Measurements from ENCODE around the gene SIX6. TPM values are rescaled to one million over a fixed set of nuclear protein-coding genes. Genes with fewer than 3 reads are reported as not detected.
A peak's percentile ranks its signal among the peaks of the same experiment; 100 is the strongest.

The SIX6 gene
- total and polyA plus RNA-seq, 5 donors = not detected

DNA sequence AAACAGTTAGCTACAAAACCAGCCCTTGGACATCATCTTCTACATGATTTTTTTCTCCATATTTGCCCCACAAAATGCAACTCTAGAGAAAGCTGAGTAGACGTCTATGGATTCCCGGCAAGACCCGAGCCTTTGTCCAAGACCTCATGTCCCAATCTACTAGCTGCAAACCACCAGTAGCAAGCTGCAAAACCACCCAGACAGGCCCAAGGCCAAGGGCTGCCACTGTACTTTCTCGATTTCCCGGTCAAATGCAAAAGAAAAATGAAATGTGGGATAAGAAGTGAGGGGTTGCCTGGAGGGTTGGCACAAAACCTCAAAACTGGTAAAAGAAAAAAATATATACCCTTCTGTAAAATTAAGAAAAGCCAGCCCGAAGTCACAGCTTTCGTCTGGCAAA, 2.9 kb upstream of the SIX6 start:
- WGBS = 6% methylated on average over 7 of the region's 7 CpGs
- no peak overlapping the region for H3K4me3 ChIP-seq (ENCODE audit: low read length)
- no peak for DNase-seq
- peaks cover 9% of the 10 kb centered on the region for H3K27me3 ChIP-seq (ENCODE audit: control insufficient read depth, insufficient read depth)
- no peaks in the 10 kb centered on the region for H3K9me3 ChIP-seq (ENCODE audit: control insufficient read depth, low read length)
- no peaks in the 10 kb centered on the region for H3K4me1 ChIP-seq (ENCODE audit: control insufficient read depth, insufficient read depth, low read length)
- no peak overlapping the region for H3K27ac ChIP-seq (ENCODE audit: low read length)
- intact Hi-C loops (cut with DNase I) = no loop called here
- ATAC-seq = no peak

DNA sequence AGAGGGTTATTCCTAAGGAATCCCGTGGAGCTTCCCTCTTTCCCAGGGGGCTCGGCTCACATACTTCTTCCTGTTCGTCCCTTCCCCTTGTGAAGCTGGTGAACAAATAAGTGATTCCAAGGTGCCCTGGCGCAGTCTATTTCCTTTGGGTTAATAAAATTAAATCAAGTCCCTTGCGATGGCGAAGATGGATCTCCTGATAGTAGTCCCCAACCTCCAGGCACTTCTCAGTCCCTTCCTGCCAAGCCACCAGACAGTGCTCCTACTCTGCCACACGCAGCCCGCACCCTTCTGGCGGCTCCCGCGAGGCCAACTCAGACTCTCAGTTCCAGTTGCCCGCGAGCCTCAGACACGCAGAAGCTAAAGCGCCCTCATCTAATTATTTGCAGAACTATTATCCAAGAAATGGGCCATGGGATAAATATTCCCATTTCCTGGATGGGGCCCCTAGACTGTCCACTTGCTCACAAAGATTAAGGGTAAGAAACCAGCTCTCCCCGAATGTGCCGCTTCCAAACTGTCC, 2.4 kb upstream of the SIX6 start:
- H3K27ac ChIP-seq (ENCODE audit: low read length) = no peak overlapping the region
- no peaks in the 10 kb centered on the region for H3K9me3 ChIP-seq (ENCODE audit: control insufficient read depth, low read length)
- intact Hi-C loops (cut with DNase I) = no loop called here
- ATAC-seq = no peak
- H3K27me3 ChIP-seq (ENCODE audit: control insufficient read depth, insufficient read depth) = peaks cover 7% of the 10 kb centered on the region
- no peaks in the 10 kb centered on the region for H3K4me1 ChIP-seq (ENCODE audit: control insufficient read depth, insufficient read depth, low read length)
- H3K4me3 ChIP-seq (ENCODE audit: low read length) = no peak overlapping the region
- DNase-seq = no peak
- WGBS = 4% methylated on average over 17 of the region's 17 CpGs

- H3K9me3 ChIP-seq (ENCODE audit: control insufficient read depth, low read length) = no peaks in the 10 kb centered on the region
- intact Hi-C loops (cut with DNase I) = no loop called here
- no peak overlapping the region for H3K4me3 ChIP-seq (ENCODE audit: low read length)
- H3K27ac ChIP-seq (ENCODE audit: low read length) = no peak overlapping the region
- peaks cover 4% of the 10 kb centered on the region for H3K27me3 ChIP-seq (ENCODE audit: control insufficient read depth, insufficient read depth)
- WGBS = 4% methylated on average over 48 of the region's 48 CpGs
- DNase-seq (no peak), ATAC-seq (no peak)
- no peaks in the 10 kb centered on the region for H3K4me1 ChIP-seq (ENCODE audit: control insufficient read depth, insufficient read depth, low read length)
Measured at GRCh38 chr14:60506985-60507829, 1.7 kb upstream of the SIX6 start.

GRCh38 chr14:60508363-60508706, 611 bp upstream of the SIX6 start:
- Histone ChIP-seq H3K27ac (ENCODE audit: low read length) (no peak overlapping the region), H3K4me3 (ENCODE audit: low read length) (no peak overlapping the region), H3K4me1 (ENCODE audit: control insufficient read depth, insufficient read depth, low read length) (no peaks in the 10 kb centered on the region), H3K27me3 (ENCODE audit: control insufficient read depth, insufficient read depth) (peaks cover 4% of the 10 kb centered on the region), H3K9me3 (ENCODE audit: control insufficient read depth, low read length) (no peaks in the 10 kb centered on the region)
- ATAC-seq = no peak
- 5% methylated on average over 5 of the region's 5 CpGs for WGBS
- intact Hi-C loops (cut with DNase I) = no loop called here
- DNase-seq = no peak

- Histone ChIP-seq H3K9me3 (ENCODE audit: control insufficient read depth, low read length) (no peaks in the 10 kb centered on the region), H3K4me3 (ENCODE audit: low read length) (no peak overlapping the region), H3K4me1 (ENCODE audit: control insufficient read depth, insufficient read depth, low read length) (no peaks in the 10 kb centered on the region), H3K27ac (ENCODE audit: low read length) (no peak overlapping the region), H3K27me3 (ENCODE audit: control insufficient read depth, insufficient read depth) (no peaks in the 10 kb centered on the region)
- intact Hi-C loops (cut with DNase I) = no loop called here
- 3% methylated on average over 58 of the region's 58 CpGs for WGBS
- ATAC-seq = no peak
- DNase-seq = peak in 1 of 3 donors; percentile 43
Measured at GRCh38 chr14:60509438-60510253, 700 bp downstream of the SIX6 start.

DNA sequence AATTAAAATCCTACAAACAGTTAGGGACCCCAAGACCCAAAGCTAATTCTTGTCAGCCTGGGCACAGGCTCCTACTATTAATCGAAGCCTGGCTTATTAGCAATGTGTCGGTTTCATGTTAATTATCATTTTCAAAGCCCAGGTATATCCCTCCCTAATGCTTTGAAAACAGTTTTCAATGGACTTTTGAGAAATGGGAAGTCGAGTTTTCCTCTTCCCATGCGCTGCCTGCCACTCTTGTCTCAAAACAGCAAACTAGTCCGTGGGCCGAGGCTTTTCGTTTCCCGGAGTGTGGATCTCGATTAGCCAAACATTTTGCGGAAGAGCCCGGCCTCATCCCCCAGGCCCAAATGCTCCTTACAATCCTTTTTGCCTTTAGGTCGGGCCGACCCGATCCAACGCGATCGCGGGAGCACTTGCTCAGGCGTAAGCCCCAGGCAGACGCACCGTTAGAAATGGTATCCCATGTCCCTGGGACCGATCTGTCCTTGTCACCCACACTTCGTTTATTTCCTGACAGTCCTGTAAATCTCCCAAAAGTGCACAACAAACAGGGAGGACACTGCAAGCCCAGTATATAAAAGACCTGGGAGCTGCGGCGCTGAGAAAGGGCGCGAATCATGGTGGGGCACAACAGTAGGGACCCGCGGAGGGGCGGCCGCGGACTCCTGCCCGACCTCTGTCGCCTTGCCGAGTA, 1.5 kb downstream of the SIX6 start:
- DNase-seq (peak in 1 of 3 donors; percentile 25), ATAC-seq (no peak)
- Histone ChIP-seq H3K27ac (ENCODE audit: low read length) (no peak overlapping the region), H3K27me3 (ENCODE audit: control insufficient read depth, insufficient read depth) (no peaks in the 10 kb centered on the region), H3K9me3 (ENCODE audit: control insufficient read depth, low read length) (no peaks in the 10 kb centered on the region), H3K4me3 (ENCODE audit: low read length) (peak overlapping the region; percentile 7), H3K4me1 (ENCODE audit: control insufficient read depth, insufficient read depth, low read length) (no peaks in the 10 kb centered on the region)
- intact Hi-C loops (cut with DNase I) = no loop called here
- 4% methylated on average over 35 of the region's 35 CpGs for WGBS

DNA sequence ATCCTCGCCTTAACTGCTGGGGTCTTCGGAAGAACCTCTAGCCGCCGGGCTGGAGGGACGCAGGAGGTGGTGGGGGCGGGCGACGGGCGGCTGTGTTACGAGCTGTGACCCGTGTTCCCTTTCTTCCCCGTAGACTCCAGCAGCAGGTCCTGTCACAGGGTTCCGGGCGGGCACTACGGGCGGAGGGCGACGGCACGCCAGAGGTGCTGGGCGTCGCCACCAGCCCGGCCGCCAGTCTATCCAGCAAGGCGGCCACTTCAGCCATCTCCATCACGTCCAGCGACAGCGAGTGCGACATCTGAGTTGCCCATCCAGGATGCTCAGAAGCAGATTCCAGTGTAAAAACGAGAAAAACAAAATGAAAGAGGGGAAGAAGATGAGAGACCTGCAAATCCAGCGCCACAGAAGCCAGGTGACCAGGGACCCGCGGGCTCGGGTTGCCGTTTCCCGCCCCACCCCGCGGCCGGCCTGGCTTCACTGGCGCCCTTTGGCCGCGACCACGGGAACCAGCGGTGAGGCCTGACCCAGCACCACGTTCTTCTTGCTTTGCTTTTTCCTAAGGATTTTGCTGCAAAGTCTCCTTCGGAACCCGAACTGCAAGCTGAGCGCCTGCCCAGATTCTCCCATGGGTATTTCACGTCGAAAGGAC, 2.1 kb downstream of the SIX6 start:
- 2% methylated on average over 49 of the region's 49 CpGs for WGBS
- intact Hi-C loops (cut with DNase I) = no loop called here
- no peak overlapping the region for H3K4me3 ChIP-seq (ENCODE audit: low read length)

GRCh38 chr14:60512126-60512525, 3.2 kb downstream of the SIX6 start:
- no peak for ATAC-seq
- Histone ChIP-seq H3K27ac (ENCODE audit: low read length) (no peak overlapping the region), H3K4me3 (ENCODE audit: low read length) (no peak overlapping the region), H3K4me1 (ENCODE audit: control insufficient read depth, insufficient read depth, low read length) (no peaks in the 10 kb centered on the region), H3K9me3 (ENCODE audit: control insufficient read depth, low read length) (no peaks in the 10 kb centered on the region), H3K27me3 (ENCODE audit: control insufficient read depth, insufficient read depth) (peaks cover 3% of the 10 kb centered on the region)
- 7% methylated on average over 2 of the region's 2 CpGs for WGBS
- no peak for DNase-seq
- intact Hi-C loops (cut with DNase I) = no loop called here

More for the DNA sequence above, 2.1 kb downstream of the SIX6 start:
- Histone ChIP-seq H3K4me1 (ENCODE audit: control insufficient read depth, insufficient read depth, low read length) (no peaks in the 10 kb centered on the region), H3K9me3 (ENCODE audit: control insufficient read depth, low read length) (no peaks in the 10 kb centered on the region), H3K27ac (ENCODE audit: low read length) (no peak overlapping the region), H3K27me3 (ENCODE audit: control insufficient read depth, insufficient read depth) (no peaks in the 10 kb centered on the region)
- ATAC-seq = no peak
- DNase-seq = no peak

GRCh38 chr14:60512973-60513571, 4.1 kb downstream of the SIX6 start:
- Histone ChIP-seq H3K9me3 (ENCODE audit: control insufficient read depth, low read length) (no peaks in the 10 kb centered on the region), H3K4me1 (ENCODE audit: control insufficient read depth, insufficient read depth, low read length) (no peaks in the 10 kb centered on the region), H3K4me3 (ENCODE audit: low read length) (no peak overlapping the region), H3K27ac (ENCODE audit: low read length) (no peak overlapping the region), H3K27me3 (ENCODE audit: control insufficient read depth, insufficient read depth) (peaks cover 3% of the 10 kb centered on the region)
- intact Hi-C loops (cut with DNase I) = no loop called here
- 4% methylated on average over 7 of the region's 7 CpGs for WGBS
- no peak for ATAC-seq
- no peak for DNase-seq

DNA sequence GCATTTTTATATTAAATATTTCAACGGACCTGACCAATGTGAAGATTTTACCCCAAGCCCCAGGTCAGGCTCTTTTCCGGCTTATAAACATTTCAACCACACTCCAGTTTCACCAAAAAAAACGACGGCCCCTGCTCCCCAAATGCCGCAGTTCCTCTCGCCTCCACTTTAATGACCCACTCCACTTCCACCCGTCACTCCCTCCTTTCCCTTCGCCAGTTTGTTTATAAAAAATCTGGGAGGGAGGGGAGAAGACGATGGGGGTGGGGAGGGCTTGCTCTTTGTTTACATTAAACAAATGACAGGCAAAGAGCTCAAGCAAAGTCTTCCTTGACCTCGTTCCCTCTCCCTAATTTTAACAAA, 5.4 kb downstream of the SIX6 start:
- DNase-seq (no peak), ATAC-seq (no peak)
- peaks cover 3% of the 10 kb centered on the region for H3K27me3 ChIP-seq (ENCODE audit: control insufficient read depth, insufficient read depth)

More for the DNA sequence above, 5.4 kb downstream of the SIX6 start:
- 4% methylated on average over 10 of the region's 10 CpGs for WGBS
- Histone ChIP-seq H3K4me3 (ENCODE audit: low read length) (peak overlapping the region; percentile 40), H3K4me1 (ENCODE audit: control insufficient read depth, insufficient read depth, low read length) (no peaks in the 10 kb centered on the region), H3K27ac (ENCODE audit: low read length) (no peak overlapping the region), H3K9me3 (ENCODE audit: control insufficient read depth, low read length) (no peaks in the 10 kb centered on the region)
- intact Hi-C loops (cut with DNase I) = no loop called here
